Measurements from ENCODE around the gene SMYD3. TPM values are rescaled to one million over a fixed set of nuclear protein-coding genes. Genes with fewer than 3 reads are reported as not detected.

Gene SMYD3
- total RNA-seq, 1 experiment from 2014 or later = 25.5 TPM

- Histone ChIP-seq H2BK15ac (ENCODE audit: low read depth, low read length) (no peak overlapping the region), H3K9ac (ENCODE audit: extremely low read depth, insufficient read length, low read length) (no peak overlapping the region), H3K14ac (ENCODE audit: insufficient read depth, low read length) (no peak overlapping the region), H4K5ac (ENCODE audit: insufficient read length, low read depth, low read length) (no peak overlapping the region), H2AK5ac (ENCODE audit: insufficient read length, low read length) (no peak overlapping the region), H3K4me1 (ENCODE audit: insufficient read depth, low read length) (no peaks in the 10 kb centered on the region), H2BK120ac (ENCODE audit: low read depth, low read length, poor library complexity, severe bottlenecking) (no peak overlapping the region), H2BK5ac (ENCODE audit: insufficient read length, low read length) (no peak overlapping the region), H3K79me1 (ENCODE audit: insufficient read depth, low read depth, low read length, poor library complexity, severe bottlenecking) (no peaks in the 10 kb centered on the region), H3K56ac (ENCODE audit: insufficient read length, low read depth, low read length) (no peak overlapping the region), H3T11ph (ENCODE audit: low read length) (no peak overlapping the region), H3K27ac (ENCODE audit: insufficient read length, low read depth, low read length) (no peak overlapping the region), H3K18ac (ENCODE audit: insufficient read length, low read depth, low read length) (no peak overlapping the region), H2AFZ (ENCODE audit: low read length) (no peak overlapping the region), H4K20me1 (ENCODE audit: control insufficient read depth, insufficient read depth, insufficient read length) (no peaks in the 10 kb centered on the region), H4K8ac (replicated peaks; ENCODE audit: insufficient read length, low read depth, low read length) (no peak overlapping the region), H4K91ac (ENCODE audit: insufficient read length, low read depth, low read length) (no peak overlapping the region), H3K9me3 (ENCODE audit: control insufficient read depth, low read depth, low read length) (no peaks in the 10 kb centered on the region), H3K4me2 (ENCODE audit: insufficient read depth, insufficient read length, low read length) (no peak overlapping the region), H3K4ac (ENCODE audit: low read depth, low read length) (no peak overlapping the region), H3K23ac (ENCODE audit: insufficient read length, low read depth, low read length) (no peak overlapping the region), H2BK20ac (ENCODE audit: low read depth, low read length, poor library complexity, severe bottlenecking) (no peak overlapping the region), H3K23me2 (ENCODE audit: insufficient read length, low read depth, low read length, poor library complexity, severe bottlenecking) (no peaks in the 10 kb centered on the region), H3K27me3 (ENCODE audit: insufficient read depth, low read length) (no peaks in the 10 kb centered on the region), H2BK12ac (ENCODE audit: insufficient read length, low read depth, low read length) (no peak overlapping the region), H3K79me2 (ENCODE audit: insufficient read depth, low read length) (no peaks in the 10 kb centered on the region)
- no peaks in the 10 kb centered on the region for H3K27me3 Mint-ChIP-seq (ENCODE audit: low read depth)
- WGBS (ENCODE audit: extremely low coverage, insufficient read length, low lambda C conversion rate) = no CpG with 5 or more reads among the region's 6 CpGs
- no peak overlapping the region for H3K4me3 Mint-ChIP-seq
- H3K4me1 Mint-ChIP-seq = peaks cover 7 to 8% of the 10 kb centered on the region in 2 experiments
- DNase-seq = no peak
- no peaks in the 10 kb centered on the region for H3K36me3 Mint-ChIP-seq (ENCODE audit: insufficient read depth in 1 of 3, low read depth in 3 of 3)
- TF ChIP-seq CTCF (conservative IDR thresholded peaks at IDR 0.05) = no peak
- no peaks in the 10 kb centered on the region for H3K9me3 Mint-ChIP-seq
- no peak overlapping the region for H3K27ac Mint-ChIP-seq
Observed at GRCh38 chr1:246488674-246489073, 18.4 kb downstream of the SMYD3 start.

Data from H9 (cell line).